LNCaP clone FGC (cell line): ENCODE results near the gene PLA2G4F.

Experiments
- DNase-seq: peaks from one replicate; pipeline ENCODE4 v3.0.0-alpha.2; 2011; ENCODE audit warnings: low read depth
- H3K4me3 ChIP-seq: 2 replicates; pipeline ENCODE4 v1.5.1; 2011; ENCODE audit warnings: mild to moderate bottlenecking, low read depth, low read length, control low read depth
- CTCF ChIP-seq: IDR thresholded peaks from 2 replicates; pipeline ENCODE4 v1.5.1; 2012; ENCODE audit warnings: mild to moderate bottlenecking; ENCODE audit not compliant: control insufficient read depth, insufficient read depth; ENCODE audit errors: extremely low read depth

Gene PLA2G4F

GRCh38 chr15:42148808-42149492 is 7.5 kb downstream of the PLA2G4F start:
- H3K4me3 ChIP-seq = no peak overlapping the region
- no peak for DNase-seq
- no peak for TF ChIP-seq CTCF

- no peak for DNase-seq
- no peak for TF ChIP-seq CTCF
- no peak overlapping the region for H3K4me3 ChIP-seq
Measured at GRCh38 chr15:42147431-42147735, 9.1 kb downstream of the PLA2G4F start.

- no peak for TF ChIP-seq CTCF
- DNase-seq = no peak
- H3K4me3 ChIP-seq = no peak overlapping the region
Measured at GRCh38 chr15:42146551-42147430, 9.6 kb downstream of the PLA2G4F start.

- DNase-seq = no peak
- H3K4me3 ChIP-seq = no peak overlapping the region
- TF ChIP-seq CTCF = no peak
Measured at GRCh38 chr15:42145546-42146455, 10.6 kb downstream of the PLA2G4F start.

- no peak overlapping the region for H3K4me3 ChIP-seq
- TF ChIP-seq CTCF = no peak
- DNase-seq = no peak
Measured at GRCh38 chr15:42144841-42145375, 11.5 kb downstream of the PLA2G4F start.

GRCh38 chr15:42143866-42144625 is 12.4 kb downstream of the PLA2G4F start:
- H3K4me3 ChIP-seq = no peak overlapping the region
- no peak for DNase-seq
- no peak for TF ChIP-seq CTCF
